HEK293 (cell line): ENCODE data around the gene PLOD2.

Experiments
- YY1 ChIP-seq: fragments of 450-650 bp; formaldehyde crosslinking; IDR thresholded peaks from 2 replicates; pipeline ENCODE4 v1.5.1; 2018; ENCODE audit warnings: missing biosample characterization, missing genetic modification characterization
- ZBTB17 ChIP-seq: fragments of 450-650 bp; formaldehyde crosslinking; IDR thresholded peaks from 2 replicates; pipeline ENCODE4 v1.5.1; 2016; ENCODE audit warnings: missing biosample characterization, missing genetic modification characterization
- ZNF366 ChIP-seq: fragments of 450-650 bp; formaldehyde crosslinking; conservative IDR thresholded peaks from 2 replicates; pipeline ENCODE4 v1.5.1; 2016; ENCODE audit warnings: missing biosample characterization, missing genetic modification characterization
- TF ChIP-seq, protein P1 (sequence below): fragments of 450-650 bp; formaldehyde crosslinking; IDR thresholded peaks from 2 replicates; pipeline ENCODE4 v1.5.1; 2016; ENCODE audit warnings: missing biosample characterization, missing genetic modification characterization

GRCh38 chr3:146195030-146195429 lies 34.0 kb upstream of the PLOD2 start:
- TF ChIP-seq YY1 (tag by site-specific recombination) (no peak), ZBTB17 (tag by site-specific recombination) (no peak), ZNF366 (no peak)
- TF ChIP-seq, protein P1, sequence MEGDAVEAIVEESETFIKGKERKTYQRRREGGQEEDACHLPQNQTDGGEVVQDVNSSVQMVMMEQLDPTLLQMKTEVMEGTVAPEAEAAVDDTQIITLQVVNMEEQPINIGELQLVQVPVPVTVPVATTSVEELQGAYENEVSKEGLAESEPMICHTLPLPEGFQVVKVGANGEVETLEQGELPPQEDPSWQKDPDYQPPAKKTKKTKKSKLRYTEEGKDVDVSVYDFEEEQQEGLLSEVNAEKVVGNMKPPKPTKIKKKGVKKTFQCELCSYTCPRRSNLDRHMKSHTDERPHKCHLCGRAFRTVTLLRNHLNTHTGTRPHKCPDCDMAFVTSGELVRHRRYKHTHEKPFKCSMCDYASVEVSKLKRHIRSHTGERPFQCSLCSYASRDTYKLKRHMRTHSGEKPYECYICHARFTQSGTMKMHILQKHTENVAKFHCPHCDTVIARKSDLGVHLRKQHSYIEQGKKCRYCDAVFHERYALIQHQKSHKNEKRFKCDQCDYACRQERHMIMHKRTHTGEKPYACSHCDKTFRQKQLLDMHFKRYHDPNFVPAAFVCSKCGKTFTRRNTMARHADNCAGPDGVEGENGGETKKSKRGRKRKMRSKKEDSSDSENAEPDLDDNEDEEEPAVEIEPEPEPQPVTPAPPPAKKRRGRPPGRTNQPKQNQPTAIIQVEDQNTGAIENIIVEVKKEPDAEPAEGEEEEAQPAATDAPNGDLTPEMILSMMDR (tag by site-specific recombination) = no peak
